HepG2 (cell line): ENCODE measurements around the gene GLRX5. TPM values are rescaled to one million over a fixed set of nuclear protein-coding genes. Genes with fewer than 3 reads are reported as not detected.

Experiments
- EEA1 ChIP-seq: sonication (generic); formaldehyde crosslinking; IDR thresholded peaks from 2 replicates; pipeline ENCODE4 v1.5.1; 2020; ENCODE audit warnings: mild to moderate bottlenecking, missing genetic modification reagents, borderline replicate concordance
- HBP1 ChIP-seq: IDR thresholded peaks from 2 replicates; pipeline ENCODE4 v1.6.1; 2016; ENCODE audit warnings: low read depth, control low read depth
- HDAC2 ChIP-seq: sonication (generic); formaldehyde crosslinking; IDR thresholded peaks from 2 replicates; pipeline ENCODE4 v1.4.0; 2020; ENCODE audit warnings: missing genetic modification reagents
- KLF15 ChIP-seq: sonication (generic); formaldehyde crosslinking; IDR thresholded peaks from 2 replicates; pipeline ENCODE4 v1.8.1; 2023; ENCODE audit warnings: borderline replicate concordance, mild to moderate bottlenecking, inconsistent platforms, missing genetic modification reagents, mixed read lengths
- PITX1 ChIP-seq: sonication (generic); formaldehyde crosslinking; IDR thresholded peaks from 2 replicates; pipeline ENCODE4 v1.5.1; 2020; ENCODE audit warnings: mild to moderate bottlenecking, missing genetic modification reagents
- PRDM4 ChIP-seq: sonication (generic); formaldehyde crosslinking; IDR thresholded peaks from 2 replicates; pipeline ENCODE4 v1.9.0; 2021; ENCODE audit warnings: missing genetic modification reagents, borderline replicate concordance
- SIX4 ChIP-seq: sonication (generic); formaldehyde crosslinking; IDR thresholded peaks from 2 replicates; pipeline ENCODE4 v1.4.0; 2020; ENCODE audit warnings: missing genetic modification reagents
- ZBED4 ChIP-seq: sonication (generic); formaldehyde crosslinking; IDR thresholded peaks from 2 replicates; pipeline ENCODE4 v1.4.0; 2020; ENCODE audit warnings: missing genetic modification reagents, borderline replicate concordance
- ZBTB7A ChIP-seq: sonication (generic); formaldehyde crosslinking; IDR thresholded peaks from 2 replicates; pipeline ENCODE4 v1.8.0; 2022; ENCODE audit warnings: mild to moderate bottlenecking, missing genetic modification reagents
- ZHX2 ChIP-seq, 2 experiments: sonication (generic) in 1 of 2; formaldehyde crosslinking in 1 of 2; IDR thresholded peaks; 2 replicates each; pipeline versions ENCODE4 v1.6.1 to v1.9.0; 2014 to 2022; ENCODE audit warnings: antibody characterized with exemption in 1 of 2, borderline replicate concordance in 1 of 2, inconsistent platforms in 1 of 2, low read depth in 1 of 2, missing genetic modification reagents in 1 of 2
- ZNF235 ChIP-seq: sonication (generic); formaldehyde crosslinking; IDR thresholded peaks from 2 replicates; pipeline ENCODE4 v1.8.1; 2023; ENCODE audit warnings: mild to moderate bottlenecking, missing genetic modification reagents, borderline replicate concordance
- ZNF510 ChIP-seq: sonication (generic); formaldehyde crosslinking; IDR thresholded peaks from 2 replicates; pipeline ENCODE4 v1.4.0; 2020; ENCODE audit warnings: low read depth, mild to moderate bottlenecking, missing genetic modification reagents
- ZNF775 ChIP-seq: sonication (generic); formaldehyde crosslinking; IDR thresholded peaks from 2 replicates; pipeline ENCODE4 v1.4.0; 2020; ENCODE audit warnings: missing genetic modification reagents, mild to moderate bottlenecking, moderate library complexity, borderline replicate concordance
- ZSCAN12 ChIP-seq: sonication (generic); formaldehyde crosslinking; IDR thresholded peaks from 2 replicates; pipeline ENCODE4 v1.9.0; 2021; ENCODE audit warnings: mild to moderate bottlenecking, missing genetic modification reagents
- polyA plus RNA-seq, 8 experiments: library from polyadenylated mRNA; depleted of rRNA in 3 of 8; stranded (reverse) in 7 of 8; unstranded in 1 of 8; fragments of >200 nt; fragmentation: Illumina TruSeq in 4 of 8; extraction: Trizol in 4 of 8; gene quantifications; 2 replicates each; pipeline versions ENCODE4 v1.2.1 to v1.2.3, GENCODE V29; 2011 to 2016; ENCODE audit warnings: low read depth in 4 of 8, missing spikeins in 1 of 8, mixed read lengths in 1 of 8; ENCODE audit not compliant: insufficient read depth in 1 of 8
- total RNA-seq, 5 experiments: library from RNA; depleted of rRNA; stranded (reverse); fragments of >200 nt; fragmentation: Illumina TruSeq; extraction: Trizol; gene quantifications; 2 replicates each; pipeline ENCODE4 v1.2.3, GENCODE V29; 2016; ENCODE audit warnings: low read depth in 1 of 5

GLRX5 gene
- total and polyA plus RNA-seq, 2 of the 13 experiments (the other 11 are each of a cell fraction or from before 2014, with no cell fraction given): 122 to 146 TPM

- TF ChIP-seq ZNF775 (CRISPR knock-in tag) (no peak), HBP1 (CRISPR knock-in tag) (no peak), PRDM4 (CRISPR knock-in tag) (no peak), ZHX2 (IDR thresholded peaks at IDR 0.05; ENCODE audit: low read depth) (no peak), ZHX2 (CRISPR knock-in tag; IDR thresholded peaks at IDR 0.05; ENCODE audit: borderline replicate concordance) (no peak), SIX4 (CRISPR knock-in tag) (peak; percentile 75), HDAC2 (CRISPR knock-in tag) (peak; percentile 86), ZNF235 (CRISPR knock-in tag) (no peak), ZNF510 (CRISPR knock-in tag) (0 out of 2 replicates have a peak, but pooled peaks have one; percentile 39), ZSCAN12 (CRISPR knock-in tag) (no peak), ZBTB7A (CRISPR knock-in tag) (no peak; the same call in 1 of the 2 replicates), KLF15 (CRISPR knock-in tag) (no peak), EEA1 (no peak), ZBED4 (CRISPR knock-in tag) (no peak), PITX1 (CRISPR knock-in tag) (peak; percentile 93)
These were observed 12.9 kb downstream of the GLRX5 start (continued) for GRCh38 chr14:95547626-95548327.
